HepG2 (cell line): ENCODE data around the gene RAB33B. TPM values are rescaled to one million over a fixed set of nuclear protein-coding genes. Genes with fewer than 3 reads are reported as not detected.

ENCODE experiments used
- ARNT2 ChIP-seq: sonication (generic); formaldehyde crosslinking; IDR thresholded peaks from 2 replicates; pipeline ENCODE4 v1.8.0; 2022; ENCODE audit warnings: mild to moderate bottlenecking, low read depth, missing genetic modification reagents, moderate library complexity
- DPF2 ChIP-seq: sonication (generic); formaldehyde crosslinking; IDR thresholded peaks from 2 replicates; pipeline ENCODE4 v1.4.0; 2020; ENCODE audit warnings: mild to moderate bottlenecking, low read depth, missing genetic modification reagents, borderline replicate concordance
- ELK4 ChIP-seq: sonication (generic); formaldehyde crosslinking; IDR thresholded peaks from 2 replicates; pipeline ENCODE4 v1.9.0; 2021; ENCODE audit warnings: missing genetic modification reagents, borderline replicate concordance
- IRF2 ChIP-seq: IDR thresholded peaks from 2 replicates; pipeline ENCODE4 v1.6.1; 2018; ENCODE audit warnings: missing genetic modification reagents, missing compliant biosample characterization
- NR2F6 ChIP-seq, 2 experiments: IDR thresholded peaks; 2 replicates each; pipeline ENCODE4 v1.6.1; 2016; ENCODE audit warnings: antibody characterized with exemption in 1 of 2, mild to moderate bottlenecking in 1 of 2
- PHF8 ChIP-seq: sonication (generic); formaldehyde crosslinking; IDR thresholded peaks from 2 replicates; pipeline ENCODE4 v1.5.0; 2020; ENCODE audit warnings: missing genetic modification reagents
- PLSCR1 ChIP-seq: sonication (generic); formaldehyde crosslinking; IDR thresholded peaks from 2 replicates; pipeline ENCODE4 v1.5.0; 2020; ENCODE audit warnings: missing genetic modification reagents, mild to moderate bottlenecking, borderline replicate concordance
- RFX1 ChIP-seq: fragments of 450-650 bp; IDR thresholded peaks from 2 replicates; pipeline ENCODE4 v1.6.1; 2017
- YEATS4 ChIP-seq: sonication (generic); formaldehyde crosslinking; IDR thresholded peaks from 2 replicates; pipeline ENCODE4 v1.4.0; 2020; ENCODE audit warnings: missing genetic modification reagents, borderline replicate concordance
- ZNF234 ChIP-seq: sonication (generic); formaldehyde crosslinking; conservative IDR thresholded peaks from 2 replicates; pipeline ENCODE4 v1.5.1; 2020; ENCODE audit warnings: mild to moderate bottlenecking, missing genetic modification reagents
- ZNF317 ChIP-seq: sonication (generic); formaldehyde crosslinking; IDR thresholded peaks from 2 replicates; pipeline ENCODE4 v1.5.0; 2020; ENCODE audit warnings: mild to moderate bottlenecking, missing genetic modification reagents
- ZNF569 ChIP-seq: sonication (generic); formaldehyde crosslinking; IDR thresholded peaks from 2 replicates; pipeline ENCODE4 v1.5.0; 2020; ENCODE audit warnings: mild to moderate bottlenecking, missing genetic modification reagents, moderate library complexity, borderline replicate concordance
- ZNF784 ChIP-seq: sonication (generic); formaldehyde crosslinking; IDR thresholded peaks from 2 replicates; pipeline ENCODE4 v1.5.1; 2020; ENCODE audit warnings: missing genetic modification reagents, mild to moderate bottlenecking, borderline replicate concordance
- ZNF800 ChIP-seq: sonication (generic); formaldehyde crosslinking; IDR thresholded peaks from 2 replicates; pipeline ENCODE4 v1.4.0; 2020; ENCODE audit warnings: missing genetic modification reagents
- polyA plus RNA-seq, 8 experiments: library from polyadenylated mRNA; depleted of rRNA in 3 of 8; stranded (reverse) in 7 of 8; unstranded in 1 of 8; fragments of >200 nt; fragmentation: Illumina TruSeq in 4 of 8; extraction: Trizol in 4 of 8; gene quantifications; 2 replicates each; pipeline versions ENCODE4 v1.2.1 to v1.2.3, GENCODE V29; 2011 to 2016; ENCODE audit warnings: low read depth in 4 of 8, missing spikeins in 1 of 8, mixed read lengths in 1 of 8; ENCODE audit not compliant: insufficient read depth in 1 of 8
- total RNA-seq, 5 experiments: library from RNA; depleted of rRNA; stranded (reverse); fragments of >200 nt; fragmentation: Illumina TruSeq; extraction: Trizol; gene quantifications; 2 replicates each; pipeline ENCODE4 v1.2.3, GENCODE V29; 2016; ENCODE audit warnings: low read depth in 1 of 5
- TF ChIP-seq, protein P1 (sequence below): sonication (generic); formaldehyde crosslinking; IDR thresholded peaks from 2 replicates; pipeline ENCODE4 v1.4.0; 2020; ENCODE audit warnings: mild to moderate bottlenecking, missing genetic modification reagents, borderline replicate concordance
- TF ChIP-seq, protein P2 (sequence below): sonication (generic); formaldehyde crosslinking; IDR thresholded peaks from 2 replicates; pipeline ENCODE4 v1.5.1; 2020; ENCODE audit warnings: missing genetic modification reagents, mild to moderate bottlenecking, borderline replicate concordance
- TF ChIP-seq, protein P3 (sequence below): sonication (generic); formaldehyde crosslinking; IDR thresholded peaks from 2 replicates; pipeline ENCODE4 v1.5.0; 2020; ENCODE audit warnings: missing genetic modification reagents

RAB33B gene
- total and polyA plus RNA-seq, 2 of the 13 experiments (the other 11 are each of a cell fraction or from before 2014, with no cell fraction given), result 7.6 to 8.1 TPM

DNA sequence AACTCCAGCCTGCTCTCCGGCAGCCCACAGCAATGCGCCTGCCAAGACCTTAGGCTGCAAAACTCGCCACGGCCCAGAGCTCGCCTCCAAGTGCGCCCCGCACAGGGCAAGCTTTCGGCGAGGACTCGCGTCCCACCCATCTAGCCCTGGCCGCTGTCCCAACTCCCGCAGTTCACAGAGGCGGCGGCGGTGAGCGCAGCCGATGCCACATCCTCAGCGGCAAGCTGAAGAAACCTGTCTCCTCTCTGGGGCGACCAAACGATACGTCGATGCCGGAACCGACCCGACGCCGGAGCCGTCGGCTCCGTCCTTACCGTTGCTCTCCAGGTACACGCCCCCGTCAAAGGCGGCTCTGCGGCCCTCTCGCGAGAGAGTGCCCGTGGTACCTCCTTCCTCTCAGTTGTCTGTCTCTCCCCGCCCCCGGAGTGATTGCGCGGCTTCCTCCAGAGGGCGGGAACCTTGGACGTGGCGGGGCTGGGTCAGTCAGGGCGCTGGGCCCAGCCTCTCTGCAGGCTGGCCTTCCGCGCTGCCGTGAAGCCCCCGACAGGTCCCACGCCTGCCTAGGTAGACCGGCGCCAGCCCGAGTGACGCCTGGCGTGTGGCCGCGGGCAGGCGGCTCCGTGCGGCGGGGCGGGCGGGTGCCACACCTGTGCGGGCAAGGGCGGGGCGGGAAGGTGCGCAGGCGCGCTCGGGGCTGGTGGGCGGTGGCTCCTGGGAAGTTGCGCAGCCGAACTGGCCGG, 380 bp upstream of the RAB33B start (continued):
- TF ChIP-seq IRF2 (CRISPR knock-in tag), result no peak; the same call in none of the 2 replicates
- TF ChIP-seq DPF2 (CRISPR knock-in tag), result 0 out of 2 replicates have a peak, but pooled peaks have one; percentile 13
- TF ChIP-seq YEATS4, result peak; percentile 94
- no peak for TF ChIP-seq ZNF800 (CRISPR knock-in tag)
- 0 out of 2 replicates have a peak, but pooled peaks have one; percentile 20 for TF ChIP-seq ZNF317 (CRISPR knock-in tag)
- peak; percentile 95 for TF ChIP-seq ZNF784 (CRISPR knock-in tag)
- TF ChIP-seq, protein P1, sequence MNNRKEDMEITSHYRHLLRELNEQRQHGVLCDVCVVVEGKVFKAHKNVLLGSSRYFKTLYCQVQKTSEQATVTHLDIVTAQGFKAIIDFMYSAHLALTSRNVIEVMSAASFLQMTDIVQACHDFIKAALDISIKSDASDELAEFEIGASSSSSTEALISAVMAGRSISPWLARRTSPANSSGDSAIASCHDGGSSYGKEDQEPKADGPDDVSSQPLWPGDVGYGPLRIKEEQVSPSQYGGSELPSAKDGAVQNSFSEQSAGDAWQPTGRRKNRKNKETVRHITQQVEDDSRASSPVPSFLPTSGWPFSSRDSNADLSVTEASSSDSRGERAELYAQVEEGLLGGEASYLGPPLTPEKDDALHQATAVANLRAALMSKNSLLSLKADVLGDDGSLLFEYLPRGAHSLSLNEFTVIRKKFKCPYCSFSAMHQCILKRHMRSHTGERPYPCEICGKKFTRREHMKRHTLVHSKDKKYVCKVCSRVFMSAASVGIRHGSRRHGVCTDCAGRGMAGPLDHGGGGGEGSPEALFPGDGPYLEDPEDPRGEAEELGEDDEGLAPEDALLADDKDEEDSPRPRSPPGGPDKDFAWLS, result 0 out of 2 replicates have a peak, but pooled peaks have one; percentile 45
- TF ChIP-seq ELK4, result no peak
- no peak for TF ChIP-seq NR2F6 (IDR thresholded peaks at IDR 0.05)
- peak; percentile 31; the same call in 1 of the 2 replicates for TF ChIP-seq NR2F6 (CRISPR knock-in tag; IDR thresholded peaks at IDR 0.05)
- TF ChIP-seq, protein P2, sequence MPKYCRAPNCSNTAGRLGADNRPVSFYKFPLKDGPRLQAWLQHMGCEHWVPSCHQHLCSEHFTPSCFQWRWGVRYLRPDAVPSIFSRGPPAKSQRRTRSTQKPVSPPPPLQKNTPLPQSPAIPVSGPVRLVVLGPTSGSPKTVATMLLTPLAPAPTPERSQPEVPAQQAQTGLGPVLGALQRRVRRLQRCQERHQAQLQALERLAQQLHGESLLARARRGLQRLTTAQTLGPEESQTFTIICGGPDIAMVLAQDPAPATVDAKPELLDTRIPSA (CRISPR knock-in tag), result no peak
- TF ChIP-seq RFX1, result no peak
- TF ChIP-seq ARNT2 (CRISPR knock-in tag), result peak; percentile 94; the same call in 1 of the 2 replicates
- no peak for TF ChIP-seq ZNF569 (CRISPR knock-in tag)
- TF ChIP-seq ZNF234 (CRISPR knock-in tag), result 0 out of 2 replicates have a peak, but pooled peaks have one; percentile 24
- 0 out of 2 replicates have a peak, but pooled peaks have one; percentile 90 for TF ChIP-seq PLSCR1 (CRISPR knock-in tag)
- peak; percentile 93 for TF ChIP-seq PHF8
- TF ChIP-seq, protein P3, sequence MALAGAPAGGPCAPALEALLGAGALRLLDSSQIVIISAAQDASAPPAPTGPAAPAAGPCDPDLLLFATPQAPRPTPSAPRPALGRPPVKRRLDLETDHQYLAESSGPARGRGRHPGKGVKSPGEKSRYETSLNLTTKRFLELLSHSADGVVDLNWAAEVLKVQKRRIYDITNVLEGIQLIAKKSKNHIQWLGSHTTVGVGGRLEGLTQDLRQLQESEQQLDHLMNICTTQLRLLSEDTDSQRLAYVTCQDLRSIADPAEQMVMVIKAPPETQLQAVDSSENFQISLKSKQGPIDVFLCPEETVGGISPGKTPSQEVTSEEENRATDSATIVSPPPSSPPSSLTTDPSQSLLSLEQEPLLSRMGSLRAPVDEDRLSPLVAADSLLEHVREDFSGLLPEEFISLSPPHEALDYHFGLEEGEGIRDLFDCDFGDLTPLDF (CRISPR knock-in tag), result peak; percentile 92
